ENCODE data around the gene CRNN.

DNA sequence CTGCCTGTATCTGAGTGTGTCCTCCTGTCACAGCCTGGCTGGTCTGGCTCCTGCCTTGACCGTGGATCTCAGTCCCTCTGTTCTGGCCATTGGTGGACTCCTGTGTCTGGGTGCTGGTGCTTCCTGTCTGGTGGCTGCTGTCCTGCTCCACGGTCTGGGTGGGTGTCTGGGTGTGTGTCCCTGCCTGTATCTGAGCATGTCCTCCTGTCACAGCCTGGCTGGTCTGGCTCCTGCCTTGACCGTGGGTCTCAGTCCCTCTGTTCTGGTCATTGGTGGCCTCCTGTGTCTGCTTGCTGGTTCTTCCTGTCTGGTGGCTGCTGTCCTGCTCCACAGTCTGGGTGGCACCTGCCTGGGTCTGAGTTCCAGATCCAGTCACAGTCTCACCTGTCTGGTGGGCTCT is 4.0 kb downstream of the CRNN start:
- TF ChIP-seq, protein P1, sequence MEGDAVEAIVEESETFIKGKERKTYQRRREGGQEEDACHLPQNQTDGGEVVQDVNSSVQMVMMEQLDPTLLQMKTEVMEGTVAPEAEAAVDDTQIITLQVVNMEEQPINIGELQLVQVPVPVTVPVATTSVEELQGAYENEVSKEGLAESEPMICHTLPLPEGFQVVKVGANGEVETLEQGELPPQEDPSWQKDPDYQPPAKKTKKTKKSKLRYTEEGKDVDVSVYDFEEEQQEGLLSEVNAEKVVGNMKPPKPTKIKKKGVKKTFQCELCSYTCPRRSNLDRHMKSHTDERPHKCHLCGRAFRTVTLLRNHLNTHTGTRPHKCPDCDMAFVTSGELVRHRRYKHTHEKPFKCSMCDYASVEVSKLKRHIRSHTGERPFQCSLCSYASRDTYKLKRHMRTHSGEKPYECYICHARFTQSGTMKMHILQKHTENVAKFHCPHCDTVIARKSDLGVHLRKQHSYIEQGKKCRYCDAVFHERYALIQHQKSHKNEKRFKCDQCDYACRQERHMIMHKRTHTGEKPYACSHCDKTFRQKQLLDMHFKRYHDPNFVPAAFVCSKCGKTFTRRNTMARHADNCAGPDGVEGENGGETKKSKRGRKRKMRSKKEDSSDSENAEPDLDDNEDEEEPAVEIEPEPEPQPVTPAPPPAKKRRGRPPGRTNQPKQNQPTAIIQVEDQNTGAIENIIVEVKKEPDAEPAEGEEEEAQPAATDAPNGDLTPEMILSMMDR (IDR thresholded peaks at IDR 0.05): no peak
- no peak for TF ChIP-seq POLR2A (IDR thresholded peaks at IDR 0.05)
